GM21619 (cell line): Measurements from ENCODE around the gene CNTN2.

ENCODE experiments used
- ATAC-seq: cut with Tn5 transposase; IDR thresholded peaks from one replicate; pipeline ENCODE4 v1.9.1; 2021; ENCODE audit not compliant: unreplicated experiment

The CNTN2 gene

DNA sequence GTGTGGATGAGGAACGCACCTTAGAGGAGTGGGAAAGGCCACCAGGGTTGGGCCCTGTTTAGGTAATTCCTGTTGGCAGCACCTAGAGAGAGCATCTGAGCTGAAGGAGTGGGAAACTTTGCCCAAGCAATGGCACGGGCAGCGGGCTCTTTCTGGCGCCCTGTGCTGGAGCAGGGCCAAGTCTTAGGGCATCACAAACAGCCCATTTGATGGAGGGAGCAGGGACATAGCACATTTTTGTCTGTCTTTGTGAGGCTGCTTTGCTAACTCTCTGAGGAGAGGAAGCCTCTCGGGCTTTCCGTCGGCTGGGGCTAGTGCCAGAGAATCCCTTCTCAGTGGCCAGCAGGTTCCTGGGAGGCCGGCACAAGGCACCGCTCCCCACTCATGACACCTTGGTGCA is 22.5 kb upstream of the CNTN2 start:
- no peak for ATAC-seq

DNA sequence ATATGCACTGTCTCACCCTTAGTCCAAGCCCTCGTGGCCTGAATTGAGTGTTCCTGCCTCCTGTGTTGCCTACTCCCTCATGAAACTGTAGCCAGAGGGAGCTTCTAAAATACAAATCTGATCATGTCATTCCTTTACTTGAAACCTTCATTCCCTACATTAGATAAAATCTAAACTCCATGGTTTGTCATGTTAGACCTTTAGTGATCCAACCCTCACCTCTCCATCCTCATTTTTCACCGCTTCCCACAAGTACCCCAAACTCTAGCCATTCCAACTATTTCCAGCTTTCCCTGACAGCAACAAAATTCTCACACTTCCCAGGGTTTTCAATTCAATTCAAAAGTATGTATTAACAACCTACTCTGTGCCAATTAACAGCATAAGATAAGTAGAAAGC is 18.3 kb upstream of the CNTN2 start:
- ATAC-seq = no peak

- no peak for ATAC-seq
Measured at GRCh38 chr1:205025239-205025638, 17.8 kb upstream of the CNTN2 start.

DNA sequence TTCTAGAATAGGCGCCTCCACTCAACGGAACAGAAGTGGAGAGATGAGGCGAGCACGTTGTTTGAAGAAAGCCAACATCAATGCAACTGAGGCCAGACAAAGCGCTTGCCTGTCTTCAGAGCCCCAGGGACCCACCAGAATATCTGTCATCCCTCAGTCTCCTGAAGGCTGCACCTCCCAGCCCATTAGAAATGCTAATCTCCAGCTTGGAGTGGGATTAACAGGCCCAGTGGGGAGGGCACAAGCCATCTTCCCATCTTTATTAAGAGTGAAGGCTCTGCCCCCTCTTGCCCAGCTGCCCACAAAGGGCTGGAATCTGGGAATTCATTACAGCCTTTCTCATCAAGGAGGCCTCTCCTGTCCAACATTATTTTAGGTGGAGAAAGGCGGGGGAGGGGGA is 16.8 kb upstream of the CNTN2 start:
- ATAC-seq = no peak

DNA sequence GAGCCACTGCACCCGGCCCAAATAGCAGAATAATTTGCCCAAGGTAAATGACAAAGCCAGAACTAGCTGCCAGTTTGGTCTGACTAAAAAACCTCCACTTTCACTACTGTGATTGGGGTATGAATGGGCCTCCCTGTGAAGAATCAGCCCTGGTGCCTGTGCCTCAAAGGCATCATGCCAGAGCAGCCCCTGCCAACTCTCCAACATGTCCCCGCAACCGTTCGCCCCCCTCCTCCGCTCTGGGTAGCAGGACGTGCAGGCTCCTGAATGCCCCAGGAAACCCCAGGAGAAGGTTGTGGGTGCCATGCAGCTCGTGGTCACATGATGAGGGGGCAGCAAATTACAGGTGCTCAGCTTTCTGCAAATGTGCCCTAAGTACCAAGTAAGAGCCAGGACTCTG is 14.6 kb upstream of the CNTN2 start:
- no peak for ATAC-seq

- no peak for ATAC-seq
Measured at GRCh38 chr1:205028924-205029323, 14.1 kb upstream of the CNTN2 start.

- ATAC-seq = no peak
Measured at GRCh38 chr1:205030241-205030640, 12.8 kb upstream of the CNTN2 start.

- no peak for ATAC-seq
Measured at GRCh38 chr1:205030896-205031295, 12.1 kb upstream of the CNTN2 start.

DNA sequence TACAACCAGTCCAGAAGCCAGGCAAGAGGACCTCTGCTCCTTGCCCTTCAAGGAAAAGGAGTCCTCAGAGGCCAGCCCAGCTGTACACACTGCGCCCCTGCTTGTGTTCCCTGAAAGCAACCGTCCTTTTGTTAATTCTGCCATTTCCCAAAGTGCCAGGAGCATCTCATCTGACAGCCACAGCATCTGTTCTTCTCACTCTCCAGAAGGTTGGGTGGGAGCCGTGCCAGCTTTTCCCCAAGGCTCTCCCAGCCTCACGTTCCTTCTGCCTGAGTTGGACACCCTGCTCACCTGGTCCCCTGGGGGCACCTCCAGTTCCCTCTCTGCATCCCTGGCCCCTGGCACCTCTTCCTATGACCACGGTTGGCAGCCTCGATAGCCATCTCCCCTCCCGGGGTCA is 10.5 kb upstream of the CNTN2 start:
- no peak for ATAC-seq

DNA sequence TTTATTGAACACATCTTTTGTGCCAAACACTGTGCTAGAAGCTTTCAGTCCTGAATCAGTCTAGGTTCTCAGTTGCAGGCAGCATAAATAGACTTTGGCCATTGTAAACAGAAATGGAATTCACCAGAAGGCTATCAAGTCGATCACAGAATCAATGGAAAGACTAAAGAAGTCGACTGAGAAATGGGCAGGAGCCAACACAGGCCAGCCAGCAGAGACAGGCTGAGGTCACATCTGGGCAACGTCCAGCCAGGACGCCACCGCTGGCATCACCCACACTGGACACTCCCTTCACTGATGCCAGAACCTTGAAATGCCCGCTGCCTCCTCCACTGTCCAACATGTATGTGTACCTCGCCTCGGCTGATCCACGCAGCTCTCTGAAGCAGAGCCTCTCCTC is 5.5 kb upstream of the CNTN2 start:
- ATAC-seq = no peak

- ATAC-seq = no peak
Measured at GRCh38 chr1:205038132-205038786, 4.8 kb upstream of the CNTN2 start.

GRCh38 chr1:205041001-205041715 is 1.9 kb upstream of the CNTN2 start:
- ATAC-seq = no peak

- ATAC-seq = no peak
Measured at GRCh38 chr1:205041998-205042910, 758 bp upstream of the CNTN2 start.

DNA sequence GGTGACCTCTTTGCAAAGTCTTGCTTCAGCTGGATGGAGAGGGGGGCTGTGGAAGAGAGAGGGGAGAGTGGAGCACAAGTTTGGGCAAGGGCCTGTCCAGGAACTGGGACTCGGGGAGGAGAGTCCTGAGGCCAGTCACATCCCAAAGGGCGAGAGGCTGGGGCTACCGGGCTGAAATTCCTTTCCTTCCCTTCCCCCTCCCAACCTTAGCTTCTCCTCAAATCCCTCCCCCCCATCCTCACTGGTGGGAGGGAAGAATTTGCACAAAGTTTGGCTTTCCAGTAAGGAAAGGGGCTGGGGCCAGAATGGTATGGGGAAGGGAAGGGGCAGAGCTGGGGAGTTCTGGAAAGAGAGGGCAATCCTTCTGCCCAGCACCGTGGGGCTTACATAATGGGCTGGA is 854 bp downstream of the CNTN2 start:
- no peak for ATAC-seq

GRCh38 chr1:205044741-205045140 is 1.7 kb downstream of the CNTN2 start:
- no peak for ATAC-seq

GRCh38 chr1:205045146-205045545 is 2.1 kb downstream of the CNTN2 start:
- no peak for ATAC-seq

GRCh38 chr1:205046870-205047269 is 3.9 kb downstream of the CNTN2 start:
- ATAC-seq = no peak

DNA sequence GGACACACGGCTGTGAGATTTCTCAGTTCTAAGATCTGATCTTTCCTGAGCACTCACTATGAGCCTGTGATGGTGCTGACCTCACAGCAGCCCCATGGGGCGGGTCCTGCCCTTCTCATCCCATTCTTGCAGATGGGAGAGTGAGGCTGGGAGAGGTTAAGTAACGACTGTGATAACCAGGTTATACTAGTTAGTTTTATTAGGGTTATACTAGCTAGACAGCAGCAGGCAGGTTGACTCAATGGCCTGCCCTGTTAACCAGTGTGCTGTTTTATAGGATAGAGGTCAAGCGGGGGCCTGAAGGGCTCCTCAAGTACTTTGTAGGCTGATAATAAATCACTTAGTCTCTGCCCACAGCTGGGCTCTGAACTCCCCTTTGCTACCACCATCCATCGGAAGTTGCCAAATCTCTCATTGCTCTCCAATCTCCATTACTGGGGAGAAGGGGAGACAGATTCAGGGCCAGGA is 4.8 kb downstream of the CNTN2 start:
- ATAC-seq = no peak

DNA sequence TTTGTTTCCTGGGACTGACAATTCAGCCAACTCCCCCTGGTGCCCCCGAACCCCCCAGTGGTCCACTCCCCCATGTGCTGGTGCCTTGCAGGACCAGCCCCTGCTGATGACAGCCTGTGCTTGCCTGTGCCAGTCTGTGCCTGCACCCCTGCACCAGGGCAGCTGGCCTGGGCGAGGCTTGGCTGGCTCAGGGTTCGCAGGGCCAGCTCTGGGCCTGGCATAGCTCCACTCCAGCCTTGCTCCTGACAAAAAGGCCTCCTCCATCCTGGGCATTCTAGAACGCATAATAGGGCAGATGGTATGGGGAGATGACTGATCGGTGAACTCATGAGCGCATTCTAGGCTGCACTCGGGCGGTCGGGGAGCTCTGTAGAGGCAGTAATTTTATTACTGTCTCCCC is 5.4 kb downstream of the CNTN2 start:
- no peak for ATAC-seq

- no peak for ATAC-seq
Measured at GRCh38 chr1:205049479-205049878, 6.5 kb downstream of the CNTN2 start.

GRCh38 chr1:205052690-205053089 is 9.7 kb downstream of the CNTN2 start:
- ATAC-seq = no peak

GRCh38 chr1:205053296-205053695 is 10.3 kb downstream of the CNTN2 start:
- no peak for ATAC-seq
